HCT116 (cell line): ENCODE measurements around the gene RNF114.
"Not testable (repeated sequence)": the region's sequence is repeated elsewhere in the genome, so short reads cannot be mapped to it uniquely, and the experiment has no call there.

ENCODE experiments used
- ATF3 ChIP-seq: IDR thresholded peaks from 2 replicates; pipeline ENCODE4 v1.6.1; 2012
- CTCF ChIP-seq, 3 experiments: fragments of 200-600 bp in 1 of 3; sonication (generic) in 1 of 3; IDR thresholded peaks in 2 of 3; conservative IDR thresholded peaks in 1 of 3; 2 replicates each; pipeline ENCODE4 v1.5.1; 2012 to 2017; ENCODE audit warnings: low read depth in 2 of 3, low read length in 2 of 3, antibody characterized with exemption in 1 of 3, borderline replicate concordance in 1 of 3, control low read depth in 1 of 3, mild to moderate bottlenecking in 1 of 3, mixed read lengths in 1 of 3, mixed run types in 1 of 3, moderate library complexity in 1 of 3; ENCODE audit not compliant: insufficient read depth in 1 of 3
- EGR1 ChIP-seq: IDR thresholded peaks from 2 replicates; pipeline ENCODE4 v1.6.1; 2012; ENCODE audit warnings: low read depth
- EZH2phosphoT487 ChIP-seq: fragments of 200-600 bp; IDR thresholded peaks from 2 replicates; pipeline ENCODE4 v1.6.1; 2018; ENCODE audit warnings: antibody characterized with exemption, borderline replicate concordance
- POLR2A ChIP-seq: IDR thresholded peaks from 2 replicates; pipeline ENCODE4 v1.7.0; 2011; ENCODE audit warnings: borderline replicate concordance; ENCODE audit not compliant: insufficient read depth, insufficient read length; ENCODE audit errors: extremely low read depth
- POLR2AphosphoS5 ChIP-seq: IDR thresholded peaks from 2 replicates; pipeline ENCODE4 v1.6.1; 2011; ENCODE audit warnings: mild to moderate bottlenecking, low read depth, low read length, moderate library complexity
- SIN3A ChIP-seq: IDR thresholded peaks from 2 replicates; pipeline ENCODE4 v1.6.1; 2012; ENCODE audit warnings: low read depth
- SP1 ChIP-seq: IDR thresholded peaks from 2 replicates; pipeline ENCODE4 v1.6.1; 2012; ENCODE audit warnings: low read depth
- SRF ChIP-seq: IDR thresholded peaks from 2 replicates; pipeline ENCODE4 v1.6.1; 2012; ENCODE audit warnings: low read depth
- ZBTB33 ChIP-seq: IDR thresholded peaks from 2 replicates; pipeline ENCODE4 v1.6.1; 2011; ENCODE audit warnings: mild to moderate bottlenecking, low read length, moderate library complexity; ENCODE audit not compliant: insufficient replicate concordance; ENCODE audit errors: extremely low read depth
- ZFX ChIP-seq: fragments of 450-650 bp; IDR thresholded peaks from 2 replicates; pipeline ENCODE4 v1.6.1; 2017

GRCh38 chr20:49895474-49896093 lies 40.6 kb upstream of the RNF114 start:
- TF ChIP-seq SIN3A; POLR2A; EGR1; CTCF (IDR thresholded peaks at IDR 0.05 in 2 of 3, conservative IDR thresholded peaks at IDR 0.05 in 1 of 3; ENCODE audit: borderline replicate concordance in 1 of 3, insufficient read depth in 1 of 3, low read depth in 2 of 3, low read length in 2 of 3); SP1; ATF3; ZFX; POLR2AphosphoS5; ZBTB33; EZH2phosphoT487; SRF: not testable (repeated sequence)
